ENCODE data around the gene CLIC1. TPM values are rescaled to one million over a fixed set of nuclear protein-coding genes. Genes with fewer than 3 reads are reported as not detected.

Gene CLIC1
- total RNA-seq, 2 experiments from 2014 or later, result 525 to 561 TPM

GRCh38 chr6:31723245-31723979, 12.9 kb downstream of the CLIC1 start, which contains the start of gene MPIG6B:
Gene MPIG6B (plus strand): TSS chr6:31723373. CDS start chr6:31723384, 11 bp downstream.
- ChIA-PET CTCF (interaction anchor here (0.6 to 3.1 kb wide), 3 partner anchors 10 to 172 kb away, joined by 4 to 13 read pairs (median 4); no protein-coding TSS in a partner anchor), POLR2A (no interaction called here)
- H3K27me3 Mint-ChIP-seq, result peaks cover 2% of the 10 kb centered on the region
- no peak for DNase-seq
- peaks cover 43% of the 10 kb centered on the region for H3K4me1 Mint-ChIP-seq
- no peak within 1 kb of the TSS for H3K27ac Mint-ChIP-seq
- peaks cover 16% of the 10 kb centered on the region for H3K36me3 Mint-ChIP-seq (ENCODE audit: low read depth)
- no peak within 1 kb of the TSS for H3K4me3 Mint-ChIP-seq
- no peaks in the 10 kb centered on the region for H3K9me3 Mint-ChIP-seq

- Mint-ChIP-seq H3K36me3 (ENCODE audit: low read depth) (peaks cover 10% of the 10 kb centered on the region), H3K4me3 (no peak overlapping the region), H3K4me1 (peaks cover 30% of the 10 kb centered on the region), H3K27ac (no peak overlapping the region), H3K9me3 (no peaks in the 10 kb centered on the region), H3K27me3 (peaks cover 2% of the 10 kb centered on the region)
- POLR2A ChIA-PET, result no interaction called here
- DNase-seq, result no peak
- CTCF ChIA-PET, result interaction anchor here (3.1 kb wide), 1 partner anchor 9 kb away, joined by 13 read pairs; no protein-coding TSS in a partner anchor
These were observed 14.2 kb downstream of the CLIC1 start for GRCh38 chr6:31722173-31722572.

- Mint-ChIP-seq H3K36me3 (ENCODE audit: low read depth) (peaks cover 5% of the 10 kb centered on the region), H3K27me3 (peaks cover 2% of the 10 kb centered on the region), H3K9me3 (no peaks in the 10 kb centered on the region), H3K4me1 (peaks cover 24% of the 10 kb centered on the region), H3K27ac (no peak within 1 kb of the TSS), H3K4me3 (no peak within 1 kb of the TSS)
- ChIA-PET POLR2A (no interaction called here), CTCF (interaction anchor here (3.1 kb wide), 1 partner anchor 8 kb away, joined by 13 read pairs; no protein-coding TSS in a partner anchor)
- DNase-seq, result no peak
These were observed 14.8 kb downstream of the CLIC1 start, which contains the start of gene LY6G6C for GRCh38 chr6:31721351-31722020. Gene LY6G6C (minus strand): TSS chr6:31721746. CDS start chr6:31721679, 67 bp downstream.

- H3K27ac Mint-ChIP-seq, result no peak overlapping the region
- H3K27me3 Mint-ChIP-seq, result peaks cover 2% of the 10 kb centered on the region
- no peaks in the 10 kb centered on the region for H3K9me3 Mint-ChIP-seq
- POLR2A ChIA-PET, result interaction anchor here (0.6 kb wide), 1 partner anchor 1186 kb away, joined by 3 read pairs; no protein-coding TSS in a partner anchor
- H3K4me1 Mint-ChIP-seq, result peaks cover 13% of the 10 kb centered on the region
- CTCF ChIA-PET, result interaction anchor here (0.5 to 1.1 kb wide), 3 partner anchors 9 to 75 kb away, joined by 3 to 4 read pairs (median 3); partner anchors contain the start of genes DDAH2 and MSH5
- H3K4me3 Mint-ChIP-seq, result no peak overlapping the region
- no peak for DNase-seq
- H3K36me3 Mint-ChIP-seq (ENCODE audit: low read depth), result no peaks in the 10 kb centered on the region
These were observed 16.0 kb downstream of the CLIC1 start for GRCh38 chr6:31720196-31720770.

- Mint-ChIP-seq H3K9me3 (no peaks in the 10 kb centered on the region), H3K36me3 (ENCODE audit: low read depth) (no peaks in the 10 kb centered on the region), H3K27ac (peak overlapping the region; percentile 61), H3K27me3 (peaks cover 3% of the 10 kb centered on the region), H3K4me3 (no peak overlapping the region), H3K4me1 (peaks cover 8% of the 10 kb centered on the region)
- ChIA-PET POLR2A (no interaction called here), CTCF (interaction anchor here (1.5 kb wide), 1 partner anchor 11 kb away, joined by 4 read pairs; no protein-coding TSS in a partner anchor)
- DNase-seq, result no peak
These were observed 17.3 kb downstream of the CLIC1 start for GRCh38 chr6:31719001-31719400.

GRCh38 chr6:31718265-31718664, 18.1 kb downstream of the CLIC1 start:
- no peak for DNase-seq
- peaks cover 4% of the 10 kb centered on the region for H3K27me3 Mint-ChIP-seq
- CTCF ChIA-PET, result interaction anchor here (1.5 kb wide), 1 partner anchor 12 kb away, joined by 4 read pairs; no protein-coding TSS in a partner anchor
- H3K27ac Mint-ChIP-seq, result no peak overlapping the region
- no peaks in the 10 kb centered on the region for H3K9me3 Mint-ChIP-seq
- POLR2A ChIA-PET, result interaction anchor here (0.6 kb wide), 1 partner anchor 119 kb away, joined by 3 read pairs; no protein-coding TSS in a partner anchor
- peaks cover 6% of the 10 kb centered on the region for H3K4me1 Mint-ChIP-seq
- no peak overlapping the region for H3K4me3 Mint-ChIP-seq
- no peaks in the 10 kb centered on the region for H3K36me3 Mint-ChIP-seq (ENCODE audit: low read depth)

- no peaks in the 10 kb centered on the region for H3K36me3 Mint-ChIP-seq (ENCODE audit: low read depth)
- peaks cover 7% of the 10 kb centered on the region for H3K27me3 Mint-ChIP-seq
- peaks cover 4% of the 10 kb centered on the region for H3K4me1 Mint-ChIP-seq
- no peaks in the 10 kb centered on the region for H3K9me3 Mint-ChIP-seq
- no peak overlapping the region for H3K27ac Mint-ChIP-seq
- POLR2A ChIA-PET, result interaction anchor here (0.6 kb wide), 1 partner anchor 119 kb away, joined by 3 read pairs; no protein-coding TSS in a partner anchor
- H3K4me3 Mint-ChIP-seq, result no peak overlapping the region
- no peak for DNase-seq
- CTCF ChIA-PET, result no interaction called here
These were observed 18.7 kb downstream of the CLIC1 start for GRCh38 chr6:31717499-31718222.

GRCh38 chr6:31715022-31715958, 21.0 kb downstream of the CLIC1 start, which contains the start of gene LY6G6D:
Gene LY6G6D (plus strand): TSS chr6:31715348. CDS start chr6:31715356, 8 bp downstream.
- ChIA-PET CTCF (interaction anchor here (0.9 to 2.6 kb wide), 7 partner anchors 7 to 223 kb away, joined by 3 to 13 read pairs (median 4); partner anchors contain the start of genes ABHD16A, LY6G6C and MPIG6B), POLR2A (no interaction called here)
- DNase-seq, result no peak
- H3K36me3 Mint-ChIP-seq (ENCODE audit: low read depth), result no peaks in the 10 kb centered on the region
- no peaks in the 10 kb centered on the region for H3K9me3 Mint-ChIP-seq
- H3K4me1 Mint-ChIP-seq, result peaks cover 28% of the 10 kb centered on the region
- no peak within 1 kb of the TSS for H3K4me3 Mint-ChIP-seq
- peaks cover 7% of the 10 kb centered on the region for H3K27me3 Mint-ChIP-seq
- H3K27ac Mint-ChIP-seq, result no peak within 1 kb of the TSS

GRCh38 chr6:31713991-31714684, 22.2 kb downstream of the CLIC1 start:
- peaks cover 29% of the 10 kb centered on the region for H3K4me1 Mint-ChIP-seq
- H3K4me3 Mint-ChIP-seq, result no peak overlapping the region
- H3K27ac Mint-ChIP-seq, result peak overlapping the region; percentile 38
- no peaks in the 10 kb centered on the region for H3K9me3 Mint-ChIP-seq
- H3K36me3 Mint-ChIP-seq (ENCODE audit: low read depth), result no peaks in the 10 kb centered on the region
- ChIA-PET POLR2A (no interaction called here), CTCF (interaction anchor here (0.8 to 2.6 kb wide), 5 partner anchors 8 to 69 kb away, joined by 3 to 13 read pairs (median 4); partner anchors contain the start of genes ABHD16A, LY6G6C and MPIG6B)
- no peak for DNase-seq
- peaks cover 7% of the 10 kb centered on the region for H3K27me3 Mint-ChIP-seq

- Mint-ChIP-seq H3K4me1 (peaks cover 29% of the 10 kb centered on the region), H3K9me3 (no peaks in the 10 kb centered on the region), H3K27me3 (peaks cover 7% of the 10 kb centered on the region), H3K36me3 (ENCODE audit: low read depth) (no peaks in the 10 kb centered on the region), H3K27ac (no peak overlapping the region), H3K4me3 (no peak overlapping the region)
- no peak for DNase-seq
- CTCF ChIA-PET, result interaction anchor here (0.8 to 2.6 kb wide), 3 partner anchors 9 to 69 kb away, joined by 3 to 13 read pairs (median 4); partner anchors contain the start of genes LY6G6C and MPIG6B
- POLR2A ChIA-PET, result no interaction called here
These were observed 22.9 kb downstream of the CLIC1 start for GRCh38 chr6:31713465-31713864.

All from activated CD4-positive, alpha-beta T cell treated with anti-CD3 and anti-CD28 coated beads, Interleukin-2, amount 10 ng/mL, durations not matched to agents 7 days and 5 days (primary cell).